ENCODE data around the gene DAGLA. TPM values are rescaled to one million over a fixed set of nuclear protein-coding genes. Genes with fewer than 3 reads are reported as not detected.

Gene DAGLA, protein sequence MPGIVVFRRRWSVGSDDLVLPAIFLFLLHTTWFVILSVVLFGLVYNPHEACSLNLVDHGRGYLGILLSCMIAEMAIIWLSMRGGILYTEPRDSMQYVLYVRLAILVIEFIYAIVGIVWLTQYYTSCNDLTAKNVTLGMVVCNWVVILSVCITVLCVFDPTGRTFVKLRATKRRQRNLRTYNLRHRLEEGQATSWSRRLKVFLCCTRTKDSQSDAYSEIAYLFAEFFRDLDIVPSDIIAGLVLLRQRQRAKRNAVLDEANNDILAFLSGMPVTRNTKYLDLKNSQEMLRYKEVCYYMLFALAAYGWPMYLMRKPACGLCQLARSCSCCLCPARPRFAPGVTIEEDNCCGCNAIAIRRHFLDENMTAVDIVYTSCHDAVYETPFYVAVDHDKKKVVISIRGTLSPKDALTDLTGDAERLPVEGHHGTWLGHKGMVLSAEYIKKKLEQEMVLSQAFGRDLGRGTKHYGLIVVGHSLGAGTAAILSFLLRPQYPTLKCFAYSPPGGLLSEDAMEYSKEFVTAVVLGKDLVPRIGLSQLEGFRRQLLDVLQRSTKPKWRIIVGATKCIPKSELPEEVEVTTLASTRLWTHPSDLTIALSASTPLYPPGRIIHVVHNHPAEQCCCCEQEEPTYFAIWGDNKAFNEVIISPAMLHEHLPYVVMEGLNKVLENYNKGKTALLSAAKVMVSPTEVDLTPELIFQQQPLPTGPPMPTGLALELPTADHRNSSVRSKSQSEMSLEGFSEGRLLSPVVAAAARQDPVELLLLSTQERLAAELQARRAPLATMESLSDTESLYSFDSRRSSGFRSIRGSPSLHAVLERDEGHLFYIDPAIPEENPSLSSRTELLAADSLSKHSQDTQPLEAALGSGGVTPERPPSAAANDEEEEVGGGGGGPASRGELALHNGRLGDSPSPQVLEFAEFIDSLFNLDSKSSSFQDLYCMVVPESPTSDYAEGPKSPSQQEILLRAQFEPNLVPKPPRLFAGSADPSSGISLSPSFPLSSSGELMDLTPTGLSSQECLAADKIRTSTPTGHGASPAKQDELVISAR
- total RNA-seq: under 1 TPM in 1 of 2 experiments, not detected in 1; 0.05 TPM

DNA sequence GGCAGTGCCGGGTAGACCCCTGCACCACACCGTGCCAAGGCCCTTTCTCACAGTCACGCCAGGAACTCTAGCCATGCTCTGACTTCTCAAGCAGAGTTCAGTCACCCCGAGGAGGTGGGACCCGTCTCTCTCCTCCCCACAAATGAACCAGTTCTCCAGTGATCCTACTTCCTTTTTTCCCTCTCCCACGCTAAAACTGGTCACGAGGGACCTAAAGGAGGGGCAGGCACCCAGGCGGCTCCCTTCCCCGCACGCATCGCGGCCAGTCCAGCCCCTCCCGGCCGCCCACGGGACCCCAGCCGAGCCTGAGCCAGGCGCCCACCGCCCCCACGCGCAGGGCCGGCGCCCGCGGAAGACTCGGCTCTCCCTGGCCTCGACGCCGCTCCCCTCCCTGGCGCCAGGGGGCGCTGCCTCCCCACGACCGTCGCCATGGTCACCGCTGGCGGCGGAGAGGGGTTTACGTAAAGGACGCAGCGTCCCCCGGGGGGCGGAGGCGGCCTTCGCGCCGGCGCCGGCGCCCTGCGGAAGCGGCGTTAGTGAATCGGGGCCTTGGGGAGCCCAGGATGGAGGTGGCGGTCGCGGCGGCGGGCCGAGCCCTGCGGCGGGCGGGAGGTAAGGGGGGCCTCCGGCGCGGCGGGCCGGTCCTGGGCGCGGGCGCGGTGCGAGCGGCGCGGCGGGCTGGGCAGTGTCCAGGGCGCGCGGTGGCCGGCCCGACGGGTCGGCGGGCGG, at the start of gene DAGLA:
Gene DAGLA (plus strand): TSS at position 499 of the 729 bp plus-strand sequence. CDS start 39,765 bp downstream, outside the sequence.
- DNase-seq (peak; percentile 77), ATAC-seq (peak; percentile 83)
- Mint-ChIP-seq H3K4me1 (ENCODE audit: low read depth) (peaks cover 4% of the 10 kb centered on the region), H3K4me3 (no peak within 1 kb of the TSS), H3K27ac (no peak within 1 kb of the TSS), H3K36me3 (ENCODE audit: low read depth) (no peaks in the 10 kb centered on the region), H3K27me3 (ENCODE audit: low read depth) (peaks cover 25% of the 10 kb centered on the region), H3K9me3 (ENCODE audit: insufficient read depth) (no peaks in the 10 kb centered on the region)
- ChIA-PET CTCF (interaction anchor here (0.9 to 6.3 kb wide), 4 partner anchors 10 to 54 kb away, joined by 3 to 44 read pairs (median 11); no protein-coding TSS in a partner anchor), POLR2A (no interaction called here)

DNA sequence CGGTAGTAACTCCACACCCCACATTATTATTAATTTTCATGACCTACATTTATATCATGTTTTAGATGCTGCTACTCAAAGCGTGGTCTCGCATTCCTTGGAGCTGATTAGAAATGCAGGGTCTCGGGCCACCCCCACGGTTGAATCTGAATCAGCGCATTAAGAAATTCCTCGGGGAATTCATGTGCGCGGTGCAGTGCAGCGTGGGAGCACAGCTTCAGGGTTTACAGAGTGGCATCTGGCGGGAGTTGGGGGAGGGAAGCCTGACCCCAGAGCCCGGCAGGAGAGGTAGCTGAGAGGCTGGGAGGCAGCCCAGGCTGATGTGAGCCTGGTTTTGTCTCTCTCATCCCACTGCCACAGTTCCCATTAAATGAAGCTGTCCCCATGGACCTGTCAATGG, 48.1 kb upstream of the DAGLA start:
- ChIA-PET POLR2A (no interaction called here), CTCF (no interaction called here)
- Mint-ChIP-seq H3K4me3 (no peak overlapping the region), H3K9me3 (ENCODE audit: insufficient read depth) (no peaks in the 10 kb centered on the region), H3K27me3 (ENCODE audit: low read depth) (peaks cover 6% of the 10 kb centered on the region), H3K27ac (no peak overlapping the region), H3K36me3 (ENCODE audit: low read depth) (no peaks in the 10 kb centered on the region), H3K4me1 (ENCODE audit: low read depth) (peaks cover 9% of the 10 kb centered on the region)
- ATAC-seq (no peak), DNase-seq (no peak)

DNA sequence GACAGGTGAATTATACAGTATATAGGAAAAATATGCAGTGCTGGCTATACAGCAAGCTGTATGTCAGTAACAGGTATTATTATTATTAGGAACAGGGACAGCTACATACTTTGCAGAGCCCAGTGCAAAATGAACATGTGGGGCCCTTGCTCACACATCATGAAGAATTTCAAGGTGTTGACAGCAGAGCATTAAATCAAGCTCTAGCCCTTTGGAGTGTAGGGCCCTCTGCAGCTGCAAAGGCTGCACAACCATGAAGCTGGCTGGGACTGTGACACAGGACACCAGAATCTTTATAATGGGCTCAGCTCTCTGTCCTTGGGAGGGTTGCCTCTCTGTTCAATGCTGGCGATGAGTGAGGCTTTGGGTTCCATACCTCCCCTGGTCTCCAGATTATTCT, 44.9 kb upstream of the DAGLA start:
- ChIA-PET POLR2A (interaction anchor here (0.6 kb wide), 1 partner anchor 1249 kb away, joined by 3 read pairs; no protein-coding TSS in a partner anchor), CTCF (interaction anchor here (0.7 to 1.0 kb wide), 2 partner anchors 54 to 119 kb away, joined by 3 read pairs; no protein-coding TSS in a partner anchor)
- ATAC-seq: no peak
- no peak for DNase-seq
- Mint-ChIP-seq H3K27ac (no peak overlapping the region), H3K4me1 (ENCODE audit: low read depth) (peaks cover 3% of the 10 kb centered on the region), H3K4me3 (no peak overlapping the region), H3K36me3 (ENCODE audit: low read depth) (no peaks in the 10 kb centered on the region), H3K9me3 (ENCODE audit: insufficient read depth) (no peaks in the 10 kb centered on the region), H3K27me3 (ENCODE audit: low read depth) (peaks cover under 1% of the 10 kb centered on the region)

DNA sequence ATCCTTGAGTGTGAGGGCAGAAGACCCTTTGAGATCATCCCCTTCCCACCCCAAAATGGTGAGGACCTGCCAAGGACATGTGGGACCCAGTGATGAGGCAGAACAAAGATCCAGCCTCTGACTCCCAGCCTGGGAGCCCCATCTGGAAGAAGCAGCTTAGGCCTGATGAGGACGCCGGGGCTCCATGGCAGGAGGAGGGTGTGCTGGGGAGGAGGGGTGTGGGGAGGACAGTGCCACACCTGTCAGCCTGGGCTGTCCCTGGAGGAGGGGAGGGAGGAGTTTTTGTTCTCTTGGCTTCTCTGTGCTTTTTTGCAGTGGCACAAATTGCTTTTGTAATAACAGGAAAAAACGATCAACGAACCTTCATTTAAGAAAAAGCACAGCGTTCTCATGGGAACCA, 44.4 kb upstream of the DAGLA start:
- ChIA-PET POLR2A (no interaction called here), CTCF (interaction anchor here (0.7 to 1.0 kb wide), 2 partner anchors 54 to 119 kb away, joined by 3 read pairs; no protein-coding TSS in a partner anchor)
- Mint-ChIP-seq H3K4me1 (ENCODE audit: low read depth) (peaks cover 3% of the 10 kb centered on the region), H3K36me3 (ENCODE audit: low read depth) (no peaks in the 10 kb centered on the region), H3K27ac (no peak overlapping the region), H3K27me3 (ENCODE audit: low read depth) (no peaks in the 10 kb centered on the region), H3K4me3 (no peak overlapping the region), H3K9me3 (ENCODE audit: insufficient read depth) (no peaks in the 10 kb centered on the region)
- no peak for DNase-seq
- no peak for ATAC-seq

DNA sequence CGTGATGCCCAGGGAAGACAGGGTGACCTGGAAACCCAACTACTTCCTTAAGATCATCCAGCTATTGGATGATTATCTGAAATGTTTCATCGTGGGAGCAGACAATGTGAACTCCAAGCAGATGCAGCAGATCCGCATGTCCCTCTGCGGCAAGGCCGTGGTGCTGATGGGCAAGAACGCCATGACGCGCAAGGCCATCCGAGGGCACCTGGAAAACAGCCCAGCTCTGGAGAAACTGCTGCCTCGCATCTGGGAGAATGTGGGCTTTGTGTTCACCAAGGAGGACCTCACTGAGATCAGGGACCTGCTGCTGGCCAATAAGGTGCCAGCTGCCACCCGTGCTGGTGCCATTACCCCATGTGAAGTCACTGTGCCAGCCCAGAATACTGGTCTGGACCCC, 43.5 kb upstream of the DAGLA start:
- peaks cover 3% of the 10 kb centered on the region for H3K4me1 Mint-ChIP-seq (ENCODE audit: low read depth)
- H3K36me3 Mint-ChIP-seq (ENCODE audit: low read depth): no peaks in the 10 kb centered on the region
- ChIA-PET POLR2A (no interaction called here), CTCF (interaction anchor here (1.2 to 1.6 kb wide), 2 partner anchors 13 to 78 kb away, joined by 3 to 6 read pairs; no protein-coding TSS in a partner anchor)
- H3K9me3 Mint-ChIP-seq (ENCODE audit: insufficient read depth): no peaks in the 10 kb centered on the region
- DNase-seq: no peak
- no peak for ATAC-seq
- no peak overlapping the region for H3K4me3 Mint-ChIP-seq
- no peaks in the 10 kb centered on the region for H3K27me3 Mint-ChIP-seq (ENCODE audit: low read depth)
- H3K27ac Mint-ChIP-seq: no peak overlapping the region

DNA sequence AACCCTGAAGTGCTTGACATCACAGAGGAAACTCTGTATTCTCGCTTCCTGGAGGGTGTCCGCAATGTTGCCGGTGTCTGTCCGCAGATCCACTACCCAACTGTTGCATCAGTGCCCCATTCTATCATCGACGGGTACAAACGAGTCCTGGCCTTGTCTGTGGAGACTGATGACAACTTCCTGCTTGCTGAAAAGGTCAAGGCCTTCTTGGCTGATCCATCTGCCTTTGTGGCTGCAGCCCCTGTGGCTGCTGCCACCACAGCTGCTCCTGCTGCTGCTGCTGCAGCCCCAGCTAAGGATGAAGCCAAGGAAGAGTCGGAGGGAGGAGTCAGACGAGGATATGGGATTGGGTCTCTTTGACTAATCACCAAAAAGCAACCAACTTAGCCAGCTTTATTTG, 42.9 kb upstream of the DAGLA start:
- ATAC-seq (no peak), DNase-seq (no peak)
- Mint-ChIP-seq H3K36me3 (ENCODE audit: low read depth) (no peaks in the 10 kb centered on the region), H3K4me1 (ENCODE audit: low read depth) (peaks cover 3% of the 10 kb centered on the region), H3K27me3 (ENCODE audit: low read depth) (no peaks in the 10 kb centered on the region), H3K4me3 (no peak overlapping the region), H3K9me3 (ENCODE audit: insufficient read depth) (no peaks in the 10 kb centered on the region), H3K27ac (no peak overlapping the region)
- ChIA-PET POLR2A (no interaction called here), CTCF (interaction anchor here (1.2 to 1.7 kb wide), 3 partner anchors 13 to 79 kb away, joined by 3 to 7 read pairs (median 6); no protein-coding TSS in a partner anchor)

DNA sequence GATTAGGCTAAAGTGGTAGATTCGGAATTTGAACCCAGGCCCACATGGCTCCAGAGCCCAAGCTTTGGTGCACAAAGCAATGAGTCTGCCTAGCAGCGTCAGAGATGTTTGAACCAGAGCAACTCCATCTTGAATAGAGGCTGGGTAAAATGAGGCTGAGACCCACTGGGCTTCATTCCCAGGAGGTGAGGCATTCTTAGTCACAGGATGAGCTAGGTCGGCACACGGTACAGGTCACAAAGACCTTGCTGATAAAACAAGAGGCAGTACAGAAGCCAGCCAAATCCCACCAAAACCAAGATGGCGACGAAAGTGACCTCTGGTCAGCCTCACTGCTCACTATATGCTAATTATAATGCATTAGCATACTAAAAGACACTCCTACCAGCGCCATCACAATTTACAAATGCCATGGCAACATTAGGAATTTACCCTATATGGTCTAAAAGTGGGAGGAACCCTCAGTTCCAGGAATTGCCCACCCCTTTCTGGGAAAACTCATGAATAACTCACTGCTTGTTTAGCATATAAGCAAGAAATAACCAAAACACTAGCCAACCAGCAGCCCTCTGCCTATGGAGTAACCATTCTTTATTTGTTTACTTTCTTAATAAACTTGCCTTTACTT, 40.3 kb upstream of the DAGLA start:
- no peak overlapping the region for H3K27ac Mint-ChIP-seq
- H3K4me3 Mint-ChIP-seq: no peak overlapping the region
- POLR2A ChIA-PET: no interaction called here
- ATAC-seq: no peak
- no peaks in the 10 kb centered on the region for H3K36me3 Mint-ChIP-seq (ENCODE audit: low read depth)
- no peaks in the 10 kb centered on the region for H3K9me3 Mint-ChIP-seq (ENCODE audit: insufficient read depth)
- H3K27me3 Mint-ChIP-seq (ENCODE audit: low read depth): no peaks in the 10 kb centered on the region
- DNase-seq: no peak
- no peaks in the 10 kb centered on the region for H3K4me1 Mint-ChIP-seq (ENCODE audit: low read depth)
- CTCF ChIA-PET: interaction anchor here (1.7 to 2.3 kb wide), 4 partner anchors 8 to 131 kb away, joined by 5 to 19 read pairs (median 8); partner anchors contain the start of gene LRRC10B

DNA sequence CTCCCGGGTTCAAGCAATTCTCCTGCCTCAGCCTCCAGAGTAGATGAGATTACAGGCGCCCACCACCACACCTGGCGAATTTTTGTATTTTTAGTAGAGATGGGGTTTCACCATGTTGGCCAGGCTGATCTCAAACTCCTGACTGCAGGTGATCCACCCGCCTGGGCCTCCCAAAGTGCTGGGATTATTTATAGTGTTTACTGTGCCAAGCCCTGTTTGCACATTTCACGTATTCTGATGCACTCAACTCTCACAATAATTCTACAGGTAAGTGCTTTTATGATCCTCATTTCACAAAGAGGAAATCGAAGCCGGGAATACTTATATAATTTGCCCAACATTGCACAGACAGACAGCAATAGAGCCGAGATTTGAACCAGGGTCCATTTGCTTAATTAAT, 38.0 kb upstream of the DAGLA start:
- H3K36me3 Mint-ChIP-seq (ENCODE audit: low read depth): no peaks in the 10 kb centered on the region
- H3K4me1 Mint-ChIP-seq (ENCODE audit: low read depth): no peaks in the 10 kb centered on the region
- no peak overlapping the region for H3K27ac Mint-ChIP-seq
- no peak for DNase-seq
- POLR2A ChIA-PET: no interaction called here
- ATAC-seq: no peak
- CTCF ChIA-PET: no interaction called here
- H3K9me3 Mint-ChIP-seq (ENCODE audit: insufficient read depth): no peaks in the 10 kb centered on the region
- H3K27me3 Mint-ChIP-seq (ENCODE audit: low read depth): no peaks in the 10 kb centered on the region
- H3K4me3 Mint-ChIP-seq: no peak overlapping the region

DNA sequence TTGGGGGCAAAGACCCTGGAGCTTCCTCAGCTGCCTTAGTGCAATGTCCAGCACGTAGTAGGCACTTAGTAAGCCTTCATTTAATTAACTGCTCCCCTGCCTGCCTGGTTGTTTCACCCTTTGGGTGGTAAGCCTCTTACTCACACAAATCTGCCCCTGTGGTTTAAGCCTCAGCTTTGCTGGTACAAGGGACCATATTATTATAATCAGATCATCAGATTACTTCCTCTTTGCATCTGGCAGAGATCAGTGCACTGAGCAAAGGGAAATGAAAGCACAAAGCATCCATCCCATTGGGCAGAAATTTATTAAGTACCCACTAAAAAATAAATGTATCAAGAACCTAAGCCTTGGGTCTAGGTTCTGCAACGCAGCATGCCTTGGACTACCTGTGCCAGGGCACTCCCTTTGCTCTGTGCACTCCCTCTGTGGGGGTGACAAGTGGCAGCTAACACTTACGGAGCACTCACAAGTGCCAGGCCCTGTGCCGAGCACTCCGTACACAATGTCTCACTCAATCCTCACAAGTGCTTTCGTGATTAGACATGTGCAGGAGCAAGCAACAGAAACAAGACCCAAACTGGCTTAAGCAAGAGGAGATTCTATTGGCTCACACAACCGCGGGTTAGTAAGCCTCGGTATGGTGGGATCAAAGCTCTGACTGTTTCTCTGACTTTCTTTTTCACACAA, 34.9 kb upstream of the DAGLA start:
- Mint-ChIP-seq H3K4me1 (ENCODE audit: low read depth) (no peaks in the 10 kb centered on the region), H3K27ac (no peak overlapping the region), H3K27me3 (ENCODE audit: low read depth) (no peaks in the 10 kb centered on the region), H3K9me3 (ENCODE audit: insufficient read depth) (no peaks in the 10 kb centered on the region), H3K4me3 (no peak overlapping the region), H3K36me3 (ENCODE audit: low read depth) (no peaks in the 10 kb centered on the region)
- DNase-seq: no peak
- ChIA-PET CTCF (interaction anchor here (1.5 kb wide), 1 partner anchor 88 kb away, joined by 3 read pairs; no protein-coding TSS in a partner anchor), POLR2A (no interaction called here)
- no peak for ATAC-seq

DNA sequence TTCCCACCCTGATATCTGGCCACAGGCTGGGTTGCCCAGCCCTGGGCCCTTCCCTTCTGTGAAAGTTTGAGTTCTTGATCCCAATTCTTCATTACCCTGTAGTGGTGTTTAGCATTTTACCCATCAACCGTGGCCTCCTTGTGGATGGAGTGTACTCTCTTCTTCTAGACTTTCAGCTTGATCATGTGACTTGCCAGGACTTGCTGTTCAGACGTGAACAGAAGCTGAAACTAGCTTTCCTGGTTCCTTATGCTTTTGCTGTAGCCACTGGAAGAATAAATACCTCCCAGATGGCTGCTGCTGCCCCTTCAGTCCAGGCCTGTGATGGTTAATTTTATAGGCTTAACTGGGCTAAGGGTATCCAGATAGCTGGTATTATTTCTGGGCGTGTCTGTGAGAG, 32.7 kb upstream of the DAGLA start:
- Mint-ChIP-seq H3K36me3 (ENCODE audit: low read depth) (no peaks in the 10 kb centered on the region), H3K4me3 (no peak overlapping the region), H3K27ac (no peak overlapping the region), H3K4me1 (ENCODE audit: low read depth) (no peaks in the 10 kb centered on the region), H3K9me3 (ENCODE audit: insufficient read depth) (no peaks in the 10 kb centered on the region), H3K27me3 (ENCODE audit: low read depth) (no peaks in the 10 kb centered on the region)
- DNase-seq (no peak), ATAC-seq (no peak)
- ChIA-PET CTCF (interaction anchor here (1.3 to 3.1 kb wide), 2 partner anchors 9 to 131 kb away, joined by 3 to 19 read pairs; no protein-coding TSS in a partner anchor), POLR2A (no interaction called here)

Measured in activated CD8-positive, alpha-beta T cell treated with anti-CD3 and anti-CD28 coated beads, Interleukin-2, amount 10 ng/mL, durations not matched to agents 7 days and 5 days (primary cell).